GM12878 (cell line): ENCODE measurements around the gene C6orf52. TPM values are rescaled to one million over a fixed set of nuclear protein-coding genes. Genes with fewer than 3 reads are reported as not detected.

Source experiments
- ATAC-seq: fragments of 200-7000 bp; cut with Tn5 transposase; 3 replicates; pipeline ENCODE4 v1.9.1; 2020; ENCODE audit warnings: mild to moderate bottlenecking, moderate library complexity
- BruUV-seq: library from RNA; stranded (reverse); fragments of 400-500 nt; replicated peaks from 2 replicates; lab custom pipeline; 2021; lab: Mats Ljungman, UMichigan
- CTCF ChIA-PET: fragments of 300-600 bp; sonication (Branson Sonifier 250); formaldehyde crosslinking; extraction: SDS; loops from one replicate; lab custom pipeline; 2021; ENCODE audit warnings: inconsistent platforms; lab: Yijun Ruan, JAX
- POLR2A ChIA-PET: fragments of 350-600 bp; formaldehyde crosslinking; extraction: SDS; loops from one replicate; lab custom pipeline; 2021; ENCODE audit warnings: inconsistent platforms; lab: Charles Lee
- RAD21 ChIA-PET: fragments of 300-600 bp; sonication (Branson Sonifier 250); formaldehyde crosslinking; loops from one replicate; lab custom pipeline; 2023; ENCODE audit warnings: antibody characterized with exemption; ENCODE audit not compliant: unreplicated experiment; lab: Charles Lee
- SMC1A ChIA-PET: fragments of 300-600 bp; sonication (Branson Sonifier 250); formaldehyde crosslinking; loops from one replicate; lab custom pipeline; 2023; ENCODE audit not compliant: unreplicated experiment, uncharacterized antibody; lab: Charles Lee
- DNase-seq: peaks from one replicate; pipeline ENCODE4 v3.0.0-alpha.2; 2011; ENCODE audit warnings: low read depth, low spot score
- FAIRE-seq: peaks from 3 replicates; lab custom pipeline; 2011; peaks lifted over from hg19 to GRCh38; lab: Jason Lieb, UNC
- H2AFZ ChIP-seq: 2 replicates; pipeline ENCODE4 v1.6.0; 2011; ENCODE audit warnings: low read depth, low read length, control low read depth; ENCODE audit not compliant: control insufficient read depth
- H3K27ac ChIP-seq: 2 replicates; pipeline ENCODE4 v1.5.1; 2011; ENCODE audit warnings: control low read depth; ENCODE audit not compliant: control insufficient read depth, insufficient read depth
- H3K27me3 ChIP-seq, 2 experiments: replicated peaks in 1 of 2; 2 replicates each; pipeline versions ENCODE4 v1.6.0 to v1.6.1; 2011; ENCODE audit warnings: low read length in 1 of 2; ENCODE audit not compliant: control insufficient read depth in 2 of 2, insufficient read depth in 2 of 2
- H3K36me3 ChIP-seq, 2 experiments: 2 replicates each; pipeline ENCODE4 v1.5.1; 2011; ENCODE audit warnings: low read length in 1 of 2; ENCODE audit not compliant: control insufficient read depth in 2 of 2, insufficient read depth in 2 of 2
- H3K4me1 ChIP-seq: 2 replicates; pipeline ENCODE4 v1.6.1; 2011; ENCODE audit warnings: mild to moderate bottlenecking, low read length, moderate library complexity, mixed read lengths; ENCODE audit not compliant: control insufficient read depth, insufficient read depth
- H3K4me2 ChIP-seq: 2 replicates; pipeline ENCODE4 v1.6.0; 2011; ENCODE audit warnings: control low read depth; ENCODE audit not compliant: control insufficient read depth, insufficient read depth
- H3K4me3 ChIP-seq: fragments of 200-600 bp; sonication (generic); 2 replicates; pipeline ENCODE4 v1.5.1; 2016
- H3K79me2 ChIP-seq: 2 replicates; pipeline ENCODE4 v1.6.0; 2011; ENCODE audit warnings: low read length; ENCODE audit not compliant: control insufficient read depth, insufficient read depth
- H3K9ac ChIP-seq: 2 replicates; pipeline ENCODE4 v1.8.0; 2011; ENCODE audit warnings: low read length, control low read depth, mixed read lengths; ENCODE audit not compliant: control insufficient read depth, insufficient read depth
- H3K9me3 ChIP-seq: replicated peaks from 3 replicates; pipeline ENCODE4 v1.5.1; 2011; ENCODE audit warnings: mild to moderate bottlenecking, low read length; ENCODE audit not compliant: control insufficient read depth, insufficient read depth
- H4K20me1 ChIP-seq: 2 replicates; pipeline ENCODE4 v1.6.0; 2011; ENCODE audit not compliant: control insufficient read depth, insufficient read depth
- WGBS: methylation state at CpG from one replicate; pipeline ENCODE4 v1.1.6; 2016; ENCODE audit warnings: low lambda C conversion rate; ENCODE audit not compliant: insufficient replicate concordance, insufficient coverage; ENCODE audit errors: missing lambda C conversion rate; 5-methylcytosine and 5-hydroxymethylcytosine counted together
- in situ Hi-C: fragments of 300-500 bp; cut with MboI; formaldehyde crosslinking; loops from 9 replicates; pipeline ENCODE4 v1.14.3; 2018; ENCODE audit warnings: mixed read lengths
- intact Hi-C: fragments of 100-400 bp; cut with micrococcal nuclease; formaldehyde crosslinking; loops from one replicate; pipeline ENCODE4 v1.14.2; 2022; ENCODE audit not compliant: unreplicated experiment
- polyA plus RNA-seq, 11 experiments: library from polyadenylated mRNA; depleted of rRNA in 4 of 11; unstranded in 6 of 11; stranded (reverse) in 5 of 11; fragments of >200 nt; fragmentation: Nextera tagmentation in 4 of 11; fragmentation: Illumina TruSeq in 1 of 11; extraction: Ambion mirVana in 4 of 11; extraction: Trizol in 1 of 11; gene quantifications; 1 replicate in 1 of 11; 2 replicates in 10 of 11; pipeline versions ENCODE4 v1.2.1 to v1.2.3, GENCODE V29; 2011 to 2016; ENCODE audit warnings: inconsistent platforms in 2 of 11, missing spikeins in 2 of 11, low read depth in 1 of 11
- total RNA-seq, 4 experiments: library from RNA; depleted of rRNA in 3 of 4; stranded (reverse); fragments of >200 nt in 3 of 4; fragmentation: Illumina TruSeq in 1 of 4; extraction: Trizol in 1 of 4; gene quantifications; 2 replicates each; pipeline versions ENCODE4 v1.2.1 to v1.2.3, GENCODE V29; 2013 to 2021
- TF ChIP-seq, protein P1 (sequence below): fragments of 450-650 bp; IDR thresholded peaks from 2 replicates; pipeline ENCODE4 v1.6.1; 2017; ENCODE audit warnings: mild to moderate bottlenecking, moderate library complexity

Gene C6orf52
- total and polyA plus RNA-seq, 10 of the 15 experiments (the other 5 are each of a cell fraction or from before 2014, with no cell fraction given) = 2.7 to 15.1 (median 4.9) TPM

DNA sequence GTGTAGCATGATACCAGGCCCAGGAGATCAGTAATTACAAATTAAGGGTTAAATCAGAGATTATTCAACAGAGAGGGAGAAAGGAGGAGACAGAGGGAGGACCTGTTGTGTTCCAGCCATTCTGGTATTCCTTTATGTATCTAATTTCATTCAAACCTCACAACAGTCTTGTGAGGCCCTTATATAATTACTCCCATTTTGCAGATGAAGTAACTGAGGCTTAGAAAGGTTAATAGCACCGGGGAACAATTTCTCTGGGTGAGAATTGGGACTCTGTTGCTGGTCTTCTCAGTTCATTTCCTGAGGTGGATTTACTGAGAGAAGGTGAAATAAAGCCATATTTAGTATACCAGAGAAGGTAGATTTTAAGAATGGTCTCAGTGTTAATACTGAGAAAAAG is 66.6 kb downstream of the C6orf52 start:
- ChIA-PET POLR2A (no interaction called here), SMC1A (no interaction called here), CTCF (no interaction called here), RAD21 (no interaction called here)
- no peak for DNase-seq
- H3K27ac ChIP-seq = no peak overlapping the region
- intact Hi-C loops (no loop called here), in situ Hi-C loops (no loop called here)
- H3K27me3 ChIP-seq = no peaks in the 10 kb centered on the region
- no peaks in the 10 kb centered on the region for H3K79me2 ChIP-seq
- H3K9ac ChIP-seq = no peak overlapping the region
- TF ChIP-seq, protein P1, sequence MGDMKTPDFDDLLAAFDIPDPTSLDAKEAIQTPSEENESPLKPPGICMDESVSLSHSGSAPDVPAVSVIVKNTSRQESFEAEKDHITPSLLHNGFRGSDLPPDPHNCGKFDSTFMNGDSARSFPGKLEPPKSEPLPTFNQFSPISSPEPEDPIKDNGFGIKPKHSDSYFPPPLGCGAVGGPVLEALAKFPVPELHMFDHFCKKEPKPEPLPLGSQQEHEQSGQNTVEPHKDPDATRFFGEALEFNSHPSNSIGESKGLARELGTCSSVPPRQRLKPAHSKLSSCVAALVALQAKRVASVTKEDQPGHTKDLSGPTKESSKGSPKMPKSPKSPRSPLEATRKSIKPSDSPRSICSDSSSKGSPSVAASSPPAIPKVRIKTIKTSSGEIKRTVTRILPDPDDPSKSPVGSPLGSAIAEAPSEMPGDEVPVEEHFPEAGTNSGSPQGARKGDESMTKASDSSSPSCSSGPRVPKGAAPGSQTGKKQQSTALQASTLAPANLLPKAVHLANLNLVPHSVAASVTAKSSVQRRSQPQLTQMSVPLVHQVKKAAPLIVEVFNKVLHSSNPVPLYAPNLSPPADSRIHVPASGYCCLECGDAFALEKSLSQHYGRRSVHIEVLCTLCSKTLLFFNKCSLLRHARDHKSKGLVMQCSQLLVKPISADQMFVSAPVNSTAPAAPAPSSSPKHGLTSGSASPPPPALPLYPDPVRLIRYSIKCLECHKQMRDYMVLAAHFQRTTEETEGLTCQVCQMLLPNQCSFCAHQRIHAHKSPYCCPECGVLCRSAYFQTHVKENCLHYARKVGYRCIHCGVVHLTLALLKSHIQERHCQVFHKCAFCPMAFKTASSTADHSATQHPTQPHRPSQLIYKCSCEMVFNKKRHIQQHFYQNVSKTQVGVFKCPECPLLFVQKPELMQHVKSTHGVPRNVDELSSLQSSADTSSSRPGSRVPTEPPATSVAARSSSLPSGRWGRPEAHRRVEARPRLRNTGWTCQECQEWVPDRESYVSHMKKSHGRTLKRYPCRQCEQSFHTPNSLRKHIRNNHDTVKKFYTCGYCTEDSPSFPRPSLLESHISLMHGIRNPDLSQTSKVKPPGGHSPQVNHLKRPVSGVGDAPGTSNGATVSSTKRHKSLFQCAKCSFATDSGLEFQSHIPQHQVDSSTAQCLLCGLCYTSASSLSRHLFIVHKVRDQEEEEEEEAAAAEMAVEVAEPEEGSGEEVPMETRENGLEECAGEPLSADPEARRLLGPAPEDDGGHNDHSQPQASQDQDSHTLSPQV = no peak
- no peak for FAIRE-seq
- no TSS peak for BruUV-seq
- H3K4me3 ChIP-seq = no peak overlapping the region
- no peak overlapping the region for H3K4me2 ChIP-seq
- WGBS = 100% methylated on average over 1 of the region's 1 CpG
- H3K9me3 ChIP-seq = no peaks in the 10 kb centered on the region
- no peaks in the 10 kb centered on the region for H4K20me1 ChIP-seq
- H3K36me3 ChIP-seq = peaks cover 0 to 13% of the 10 kb centered on the region in 2 experiments; a peak in 2 of 4 replicates
- H3K4me1 ChIP-seq = no peaks in the 10 kb centered on the region
- H2AFZ ChIP-seq = no peak overlapping the region
- no peak for ATAC-seq
